Limb (tissue), 2 donors: ENCODE measurements around the gene DNAJC5.
A peak's percentile ranks its signal among the peaks of the same experiment; 100 is the strongest.

Experiments used
- DNase-seq, 2 donors: peaks; one replicate each; pipeline ENCODE4 v3.0.0-alpha.2; 2016; ENCODE audit errors: extremely low spot score in 2 of 2

Gene DNAJC5

DNA sequence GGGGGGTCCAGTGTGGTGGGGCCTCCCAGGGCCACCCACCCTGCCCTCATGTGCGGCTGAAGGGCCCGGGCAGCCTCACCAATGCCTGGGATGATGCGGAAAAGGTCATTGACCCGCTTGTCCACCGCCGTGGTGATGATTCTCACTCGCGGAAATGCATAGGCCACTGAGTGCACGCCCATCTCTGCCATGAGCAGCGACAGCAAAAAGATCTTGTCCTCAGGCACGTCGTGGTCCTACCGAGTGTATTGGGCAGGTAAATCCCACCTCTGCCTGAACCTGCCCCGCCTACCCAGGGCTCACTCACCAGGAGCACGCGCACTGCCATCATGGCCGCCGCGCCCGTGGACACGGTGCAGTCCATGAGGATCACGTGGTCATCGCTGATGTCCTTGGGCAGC lies 45.1 kb downstream of the DNAJC5 start:
- DNase-seq: no peak

DNA sequence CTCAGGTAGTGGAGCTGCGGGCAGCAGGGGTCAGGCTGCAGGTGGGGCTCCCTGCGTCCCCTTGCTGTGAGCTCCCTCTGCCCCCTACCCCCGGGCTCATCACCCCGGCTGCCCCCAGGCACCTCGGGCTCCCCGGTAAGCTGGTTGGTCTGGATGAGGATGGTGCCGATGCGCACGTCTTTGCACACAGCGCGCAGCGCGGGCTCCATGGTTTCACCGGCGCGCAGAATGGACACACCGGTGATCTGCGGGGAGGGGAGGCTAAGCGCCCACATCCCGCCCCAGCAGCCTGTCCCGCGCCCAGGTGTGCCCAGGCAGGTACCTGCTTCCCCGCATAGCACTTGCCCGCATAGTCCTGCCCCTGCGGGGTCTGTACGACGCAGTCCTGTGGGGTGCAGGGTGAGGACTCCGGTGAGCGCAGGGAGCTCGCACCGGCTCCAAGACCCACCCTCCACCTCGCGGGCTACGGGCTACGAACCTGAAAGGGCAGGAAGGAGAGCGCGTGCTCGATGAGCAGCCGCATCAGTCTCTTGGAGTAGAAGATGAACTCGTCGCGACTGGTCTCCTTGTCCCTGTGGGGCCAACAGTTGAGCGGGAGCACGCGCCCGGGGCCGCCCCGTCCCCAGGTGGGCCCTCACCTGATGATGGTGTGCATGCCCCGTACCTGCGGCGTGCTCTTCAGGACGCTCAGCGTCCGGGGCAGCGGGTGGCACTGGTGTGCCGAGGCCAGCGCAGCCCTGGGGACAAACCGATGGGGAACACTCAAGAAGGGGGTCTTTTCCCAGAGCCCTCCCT lies 45.7 kb downstream of the DNAJC5 start:
- DNase-seq: no peak

DNA sequence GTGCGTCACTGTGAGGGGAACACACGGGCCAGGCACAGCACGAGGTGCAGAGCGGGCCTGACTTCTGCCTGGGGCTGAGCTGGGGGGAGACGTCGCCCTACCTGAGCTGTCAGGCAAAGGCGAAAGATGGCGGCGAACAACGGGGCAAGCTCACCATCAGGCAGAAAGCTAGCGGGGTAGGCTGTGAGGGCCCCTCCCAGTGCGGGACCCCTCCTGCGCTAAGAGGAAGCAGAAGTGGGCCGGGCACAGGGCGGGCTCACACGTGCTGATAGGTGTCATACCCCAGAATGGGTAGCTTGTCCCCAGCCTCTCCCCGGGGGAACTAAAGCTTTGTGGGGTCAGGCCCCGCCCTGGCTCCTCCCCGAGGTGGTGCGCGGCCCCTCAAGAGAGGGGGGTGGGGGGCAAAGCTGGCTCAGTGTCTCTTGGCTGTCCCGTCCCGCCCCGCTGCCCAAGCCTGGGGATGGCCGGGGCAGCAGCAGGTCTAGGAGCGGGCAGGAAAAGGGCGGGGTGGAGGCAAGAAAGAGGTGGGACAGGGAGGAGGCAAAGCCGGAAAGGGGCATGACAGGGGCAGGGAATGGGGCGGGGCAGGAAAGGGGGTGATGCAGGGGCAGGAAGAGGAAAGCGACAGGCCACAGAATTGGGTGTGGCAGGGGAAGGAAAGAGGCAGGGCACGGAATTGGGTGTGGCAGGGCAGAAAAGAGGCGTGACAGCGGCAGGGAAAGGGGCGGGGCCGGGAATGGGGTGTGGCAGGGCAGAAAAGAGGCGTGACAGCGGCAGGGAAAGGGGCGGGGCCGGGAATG lies 46.6 kb downstream of the DNAJC5 start:
- peak in 1 of 2 donors; percentile 51 for DNase-seq

DNA sequence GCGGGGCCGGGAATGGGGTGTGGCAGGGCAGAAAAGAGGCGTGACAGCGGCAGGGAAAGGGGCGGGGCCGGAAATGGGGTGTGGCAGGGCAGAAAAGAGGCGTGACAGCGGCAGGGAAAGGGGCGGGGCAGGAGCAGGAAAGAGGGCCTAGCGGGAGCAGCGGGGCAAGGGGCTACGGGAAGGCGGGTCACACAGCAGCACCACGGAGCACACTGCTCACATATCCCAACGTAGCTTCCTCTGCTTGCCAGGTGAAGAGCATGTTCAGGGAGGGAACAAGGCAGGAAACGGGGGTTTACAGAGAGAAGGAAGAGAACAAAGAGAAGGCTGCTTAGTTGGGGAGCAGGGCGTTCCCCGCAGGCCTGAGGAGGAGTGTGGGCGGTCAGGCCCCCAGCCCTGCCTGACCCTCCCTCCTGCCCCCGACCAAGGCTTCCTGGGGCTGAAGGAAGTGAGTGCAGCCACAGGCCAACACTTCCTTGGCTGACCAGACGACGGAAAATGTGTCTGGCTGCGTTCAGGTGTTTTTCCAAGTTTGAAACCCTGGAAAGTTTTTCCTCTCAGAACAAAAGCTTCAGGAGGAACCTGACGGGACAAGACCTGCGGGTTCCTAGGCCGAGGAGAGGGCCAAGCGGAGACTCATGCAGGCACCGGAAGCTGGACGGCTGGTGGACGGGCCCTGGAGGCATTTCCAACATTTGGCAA lies 47.5 kb downstream of the DNAJC5 start:
- DNase-seq: peak; percentile 8 to 59

DNA sequence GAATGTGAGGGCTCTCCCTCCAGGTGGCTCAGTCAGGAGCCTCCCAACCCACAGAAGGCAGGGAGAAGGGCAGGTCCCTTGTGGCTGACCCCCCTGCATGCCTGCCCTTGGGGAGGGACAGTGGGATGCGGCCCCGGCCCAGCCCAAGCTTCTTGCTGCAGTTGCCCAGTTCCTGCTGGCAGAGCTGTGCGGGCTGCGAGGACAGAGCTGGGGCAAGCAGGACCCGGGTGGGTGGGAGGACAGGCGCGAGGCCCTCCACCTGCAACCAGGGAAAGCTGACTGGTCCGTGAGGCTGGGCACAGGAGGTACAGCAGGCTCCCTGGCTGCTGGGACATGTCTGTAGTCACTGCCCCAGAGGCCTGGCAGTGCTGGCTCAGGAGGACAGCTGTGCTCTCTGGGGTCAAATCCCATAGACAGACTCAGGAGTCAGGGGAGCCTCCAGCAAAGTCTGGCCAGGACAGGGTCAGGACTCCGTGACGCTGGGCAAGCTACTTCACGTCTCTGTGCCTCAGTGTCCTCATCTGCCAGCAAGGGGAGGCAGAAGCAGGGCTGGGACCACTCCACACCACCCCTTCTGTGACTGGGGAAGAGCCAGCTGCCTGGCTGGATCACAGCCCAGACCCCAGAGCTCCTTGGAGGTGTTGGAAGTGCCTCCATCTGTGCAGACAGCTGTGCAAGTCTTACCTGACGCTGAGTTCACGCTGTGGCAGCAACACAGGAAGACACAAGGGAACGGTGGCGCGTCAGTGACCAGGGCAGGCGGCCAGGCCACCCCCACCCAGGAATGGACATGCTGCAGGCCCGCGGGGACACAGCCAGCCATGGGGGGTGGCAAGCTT lies 48.3 kb downstream of the DNAJC5 start:
- DNase-seq: peak in 1 of 2 donors; percentile 32

DNA sequence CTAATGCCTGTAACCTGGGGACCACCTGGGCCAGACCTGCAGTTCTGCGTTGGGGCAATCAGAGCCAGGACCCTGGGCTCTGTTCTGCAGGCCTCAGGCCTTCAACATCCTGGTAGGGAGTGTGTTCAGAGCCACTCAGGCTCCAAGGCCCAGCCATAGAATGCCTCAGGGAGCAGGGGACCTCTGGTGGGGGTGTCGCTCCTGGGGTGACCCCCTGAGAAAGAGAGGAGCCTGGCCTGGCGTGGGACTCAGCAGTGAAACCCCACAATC lies 48.8 kb downstream of the DNAJC5 start:
- DNase-seq: no peak

DNA sequence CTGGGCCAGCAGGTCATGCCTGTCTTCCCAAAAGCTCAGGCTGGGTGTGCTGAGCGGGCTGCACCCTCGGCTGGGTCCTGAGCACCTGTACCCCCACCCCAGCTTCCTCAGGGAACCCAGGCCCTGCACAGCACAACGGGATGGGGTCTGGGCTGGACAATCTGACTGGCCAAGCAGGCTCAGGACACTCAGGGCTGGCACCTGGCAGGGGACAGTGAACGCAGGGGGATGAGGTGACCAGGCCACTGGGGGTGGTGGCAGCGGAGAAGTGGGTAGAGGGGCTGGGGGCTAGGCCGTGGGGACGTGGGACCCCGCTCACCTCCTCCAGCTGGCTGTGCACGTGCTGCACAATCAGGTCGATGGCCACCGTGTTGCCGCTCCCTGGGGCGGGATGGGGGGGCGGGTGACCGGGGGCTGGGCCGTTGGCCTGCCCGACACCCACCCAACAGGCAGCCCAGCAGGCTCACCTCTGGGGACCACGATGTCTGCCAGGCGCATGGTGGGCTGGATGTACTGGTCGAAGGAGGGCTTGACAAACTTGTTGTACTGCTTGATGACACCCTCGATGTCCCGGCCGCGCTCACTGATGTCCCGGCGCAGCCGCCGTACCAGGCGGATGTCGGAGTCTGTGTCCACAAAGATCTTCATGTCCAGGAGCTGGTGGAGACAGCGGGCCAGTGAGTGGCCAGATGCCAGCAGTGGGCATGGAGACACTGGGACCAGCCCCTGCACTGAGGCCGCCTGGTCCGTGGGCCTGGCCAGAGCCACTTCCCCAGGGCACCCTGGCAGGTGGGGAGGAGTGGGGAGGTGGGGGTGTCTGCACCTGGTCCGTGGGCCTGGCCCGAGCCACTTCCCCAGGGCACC lies 49.4 kb downstream of the DNAJC5 start:
- peak in 1 of 2 donors; percentile 33 for DNase-seq

DNA sequence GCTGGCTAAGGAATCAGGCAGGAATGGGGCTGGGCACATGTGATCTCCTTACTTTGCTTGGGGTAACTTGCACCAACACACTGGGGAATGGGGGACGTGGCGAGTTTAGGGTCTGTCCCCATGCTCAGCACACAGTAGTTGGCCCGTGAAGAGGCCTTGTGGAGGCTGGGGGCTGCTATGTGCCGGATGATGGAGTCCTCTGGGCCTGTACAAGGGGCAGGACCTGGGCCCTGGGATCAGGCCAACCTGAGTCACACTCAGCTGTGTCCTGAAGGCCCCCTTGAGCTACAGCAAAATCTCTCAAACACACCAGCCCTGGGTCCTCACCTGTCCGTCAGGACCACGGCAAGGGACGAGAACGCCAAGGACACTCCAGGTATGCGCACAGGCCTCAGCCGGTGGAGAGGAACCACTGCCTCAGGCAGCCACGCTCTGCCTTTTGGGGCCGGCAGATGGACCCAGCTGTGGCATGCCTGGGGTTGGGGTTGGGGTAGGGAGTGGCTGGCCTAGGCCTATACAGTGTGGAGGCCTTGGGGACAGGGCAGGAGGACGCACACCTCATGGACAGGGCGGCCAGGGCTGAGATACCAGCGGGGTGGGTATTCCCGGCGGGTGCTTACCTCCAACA lies 50.2 kb downstream of the DNAJC5 start:
- peak in 1 of 2 donors; percentile 23 for DNase-seq

DNA sequence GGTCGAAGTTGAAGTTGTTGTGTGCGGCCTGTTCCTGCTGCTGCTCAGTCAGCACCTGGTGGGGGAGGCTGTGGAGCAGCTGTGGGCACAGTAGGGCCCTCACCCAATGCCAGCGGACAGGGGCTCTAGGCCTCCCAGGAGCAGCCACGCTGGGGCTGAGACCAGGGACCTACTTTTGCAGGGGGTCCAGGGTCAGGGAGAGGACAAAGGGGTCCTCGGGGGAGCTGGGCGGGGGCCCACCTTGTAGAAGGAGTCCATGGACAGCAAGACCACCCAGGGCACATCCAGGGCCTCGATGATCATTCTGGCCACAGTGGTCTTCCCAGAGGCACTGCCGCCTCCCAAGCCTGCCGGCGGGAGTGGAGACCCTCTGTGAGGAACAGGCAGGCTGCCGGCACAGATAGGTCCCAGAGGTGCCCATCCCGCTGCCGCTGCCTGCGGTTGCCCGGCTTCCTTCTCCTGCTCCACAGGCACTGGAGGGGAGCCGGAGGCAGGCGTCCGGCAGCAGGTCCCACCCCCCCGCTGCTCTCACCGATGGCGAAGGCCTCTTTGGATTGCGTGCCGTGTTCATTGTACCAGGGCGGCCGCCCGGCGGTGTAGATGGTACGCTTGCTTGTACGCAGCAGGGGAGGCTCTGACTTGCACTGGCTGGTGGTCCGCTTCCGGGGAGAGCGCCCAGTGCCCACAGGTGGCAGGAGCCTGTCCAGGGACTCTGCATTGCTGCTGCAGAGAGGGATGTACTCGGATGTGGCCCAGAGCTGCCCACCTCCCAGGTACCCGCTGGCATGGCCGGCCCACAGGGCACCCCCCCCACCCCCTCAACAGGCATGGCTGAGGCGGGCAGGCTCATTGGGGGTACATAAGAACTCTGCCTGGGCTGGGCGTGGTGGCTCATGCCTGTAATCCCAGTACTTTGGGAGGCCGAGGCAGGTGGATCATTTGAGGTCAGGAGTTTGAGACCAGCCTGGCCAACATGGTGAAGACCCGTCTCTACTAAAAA lies 51.3 kb downstream of the DNAJC5 start:
- DNase-seq: peak in 1 of 2 donors; percentile 29

DNA sequence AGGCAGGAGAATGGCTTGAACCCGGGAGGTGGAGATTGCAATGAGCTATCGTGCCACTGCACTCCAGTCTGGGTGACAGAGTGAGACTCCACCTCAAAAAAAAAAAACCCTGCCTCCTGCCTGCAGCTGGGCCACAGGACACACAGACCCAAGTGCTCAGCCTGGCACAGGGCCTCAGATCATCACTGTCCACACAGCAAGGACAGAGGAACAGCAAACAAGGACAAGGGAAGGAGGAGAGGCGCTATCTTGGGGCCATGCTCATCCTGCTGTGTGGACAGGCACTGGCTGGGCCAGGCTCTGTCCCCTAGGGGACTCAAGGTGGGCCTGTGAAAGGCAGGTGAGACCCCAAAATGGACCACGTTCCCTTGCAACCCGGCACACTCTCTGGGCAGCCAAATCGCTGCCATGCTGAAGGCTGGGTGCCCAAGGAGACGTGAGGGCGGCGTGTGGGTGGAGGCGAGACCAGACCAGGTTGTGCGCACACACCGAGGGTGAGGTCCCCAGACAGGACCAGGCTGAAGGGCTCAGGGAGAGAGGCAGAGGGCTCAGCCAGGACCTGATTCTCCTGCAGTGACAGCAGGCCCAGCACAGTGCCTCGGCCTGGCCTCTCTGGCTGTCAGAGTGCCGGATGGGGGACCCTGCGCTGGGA lies 52.2 kb downstream of the DNAJC5 start:
- no peak for DNase-seq

DNA sequence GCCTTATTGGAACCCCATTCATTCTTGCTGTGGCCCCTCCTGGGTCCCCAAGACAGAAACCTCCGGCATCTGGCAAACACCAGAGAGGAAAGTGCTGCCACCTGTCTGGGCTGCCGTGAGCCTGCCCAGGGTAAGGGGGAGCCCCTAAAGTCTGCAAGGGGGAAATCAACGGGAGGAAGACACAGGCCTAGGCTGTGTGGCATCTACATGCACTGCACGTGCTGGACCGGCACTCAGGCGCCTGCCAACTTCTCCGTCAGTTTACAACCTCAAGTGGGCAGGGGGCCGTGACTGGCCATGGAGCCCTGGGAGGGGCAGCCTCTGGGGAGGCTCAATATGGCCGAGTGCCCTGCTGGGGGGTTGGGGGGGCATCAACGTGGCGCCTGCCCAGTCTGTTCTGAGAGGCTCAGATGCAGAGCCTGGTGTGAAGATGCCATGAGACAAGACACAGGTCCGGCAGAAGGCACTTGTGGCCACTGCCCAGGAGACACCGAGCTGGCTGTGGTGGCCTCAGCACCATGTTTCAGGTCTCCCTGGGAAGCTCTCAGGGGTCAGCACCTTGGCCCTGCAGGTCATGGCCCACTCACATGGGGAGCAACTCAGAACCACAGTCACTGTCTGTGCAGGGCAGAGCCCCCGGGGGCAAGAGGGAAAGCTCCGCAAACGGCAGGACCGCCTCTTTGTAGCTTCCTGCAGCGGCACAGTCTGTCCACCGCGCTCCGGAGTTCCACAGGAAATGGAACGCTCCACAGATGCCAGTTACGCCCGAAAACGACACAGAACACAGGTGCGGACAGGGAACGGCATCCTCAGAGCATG lies 52.9 kb downstream of the DNAJC5 start:
- DNase-seq: no peak

DNA sequence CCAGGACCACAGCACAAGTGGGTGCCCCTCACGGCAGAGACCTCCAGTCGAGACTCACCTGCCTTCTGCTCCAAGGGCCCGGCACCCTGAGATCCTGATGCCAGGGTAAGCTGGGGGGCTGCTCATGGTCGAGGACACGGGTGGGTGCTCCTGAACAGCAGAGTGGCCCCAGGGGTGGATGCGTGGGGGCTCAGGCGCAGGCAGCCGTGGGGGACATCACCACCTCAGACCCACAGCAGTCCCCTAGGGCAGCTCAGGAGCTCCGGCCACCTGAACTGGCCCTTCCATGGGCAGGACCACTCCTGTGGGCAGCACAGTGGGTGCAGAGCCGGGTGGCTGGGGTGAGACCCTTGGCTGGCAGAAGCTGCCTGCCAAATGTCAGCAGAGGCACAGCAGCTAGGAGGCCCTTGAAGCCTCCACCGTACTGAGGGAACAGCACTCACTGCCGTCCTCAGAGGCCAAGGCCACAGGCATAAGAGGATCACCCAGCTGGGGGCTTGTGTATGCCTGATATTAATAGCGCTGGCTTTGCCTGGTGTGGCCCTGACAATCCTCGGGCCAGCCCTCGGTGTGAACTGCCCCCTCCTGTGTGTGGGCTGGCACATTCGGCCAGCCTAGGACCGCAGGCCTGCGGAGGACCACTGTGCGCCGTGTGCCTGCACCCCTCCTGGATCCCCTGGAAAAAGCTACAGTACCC lies 55.9 kb downstream of the DNAJC5 start:
- DNase-seq: no peak

DNA sequence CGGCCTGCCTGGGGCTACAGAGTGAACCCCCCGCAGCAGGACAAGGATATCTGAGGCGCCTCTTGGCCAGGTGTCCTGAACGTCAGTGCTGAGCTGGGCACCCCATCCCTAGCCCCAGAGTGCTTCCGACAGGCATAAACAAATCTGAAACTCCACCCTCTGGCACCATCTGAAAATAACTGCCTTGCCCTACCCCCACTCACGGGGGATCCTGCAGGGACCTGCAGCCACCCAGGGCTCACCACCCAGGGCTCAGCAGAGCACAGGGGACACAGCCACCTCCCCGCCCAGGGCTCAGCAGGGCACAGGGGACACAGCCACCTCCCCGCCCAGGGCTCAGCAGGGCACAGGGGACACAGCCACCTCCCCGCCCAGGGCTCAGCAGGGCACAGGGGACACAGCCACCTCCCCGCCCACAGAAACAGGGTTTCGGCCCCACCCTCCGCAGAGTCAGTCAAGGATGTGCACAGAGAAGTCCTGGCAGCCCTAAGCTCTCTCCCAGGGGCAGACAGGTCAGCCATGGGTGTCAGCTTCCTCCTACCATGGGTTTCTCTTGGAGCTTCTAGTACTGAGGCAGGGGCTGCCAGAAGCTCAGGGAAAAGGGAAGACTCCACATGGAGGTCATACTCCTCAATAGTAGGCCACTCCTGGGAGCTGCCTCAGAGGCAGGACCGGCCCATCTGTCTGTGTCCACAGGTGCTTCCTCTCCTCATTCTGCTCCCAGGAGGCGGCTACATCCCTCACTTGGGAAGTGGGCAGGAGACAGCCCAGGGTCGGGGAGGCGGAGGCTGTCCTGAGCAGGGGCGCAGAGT lies 56.7 kb downstream of the DNAJC5 start:
- DNase-seq: no peak

DNA sequence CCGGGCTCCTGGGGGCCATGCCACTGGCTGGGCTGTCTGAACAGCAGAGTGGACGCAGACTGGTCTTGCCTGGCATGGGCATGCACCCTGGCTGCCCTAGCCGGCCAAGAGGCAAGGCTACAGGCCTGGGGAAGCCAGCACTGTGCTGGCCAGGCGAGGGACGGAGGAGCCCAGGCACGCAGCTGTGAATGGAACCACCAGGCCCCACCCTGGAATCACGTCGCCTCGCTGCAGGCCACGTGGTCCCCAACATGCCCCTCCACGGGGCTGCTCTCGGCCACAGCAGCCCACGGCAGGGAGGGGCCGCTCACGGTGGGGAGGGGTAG lies 57.2 kb downstream of the DNAJC5 start:
- no peak for DNase-seq

DNA sequence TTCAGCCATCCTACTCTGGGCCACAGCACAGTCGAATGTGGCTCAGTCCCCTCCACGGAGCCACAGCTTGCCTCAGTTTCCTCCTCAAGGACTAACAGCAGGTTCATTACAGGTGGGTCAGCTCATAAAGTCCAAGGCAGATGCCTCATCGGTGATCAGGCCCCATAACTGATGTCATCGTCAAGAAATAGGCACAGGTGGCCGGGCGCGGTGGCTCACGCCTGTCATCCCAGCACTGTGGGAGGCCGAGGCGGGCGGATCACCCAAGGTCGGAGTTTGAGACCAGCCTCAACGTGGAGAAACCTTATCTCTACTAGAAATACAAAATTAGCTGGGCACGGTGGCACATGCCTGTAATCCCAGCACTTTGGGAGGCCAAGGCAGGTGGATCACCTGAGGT lies 57.8 kb downstream of the DNAJC5 start:
- DNase-seq: no peak

DNA sequence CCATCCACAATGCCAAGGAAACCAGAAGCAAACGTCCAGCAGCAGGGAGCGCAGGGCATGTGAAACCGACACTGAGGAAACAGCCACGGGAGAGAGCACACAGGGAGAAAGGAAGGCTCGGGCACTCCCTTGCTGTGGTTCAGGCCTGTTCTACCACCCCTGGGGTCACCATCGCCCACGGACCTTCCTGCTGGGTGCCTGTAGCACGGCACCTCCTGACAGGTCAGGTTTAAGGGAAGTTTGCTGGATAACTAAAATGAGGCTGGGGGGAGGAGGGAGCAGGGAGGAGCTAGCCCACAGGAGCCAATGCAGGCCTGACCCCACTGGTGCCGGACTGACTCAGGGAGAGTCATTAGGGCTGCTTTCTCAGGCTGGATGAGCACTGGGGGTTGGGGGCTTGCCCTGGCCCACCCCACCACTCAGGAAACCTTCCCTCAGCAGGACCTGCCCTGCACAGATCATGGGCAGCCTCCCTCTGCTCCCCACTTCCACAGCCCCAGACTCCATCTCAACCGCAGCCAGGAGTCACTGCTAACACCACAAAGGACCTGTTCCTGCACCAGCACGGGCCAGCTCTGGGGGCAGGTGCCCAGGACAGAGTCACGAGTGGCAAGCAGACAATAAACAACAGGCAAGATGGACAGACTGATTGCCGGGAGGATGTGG lies 59.0 kb downstream of the DNAJC5 start:
- no peak for DNase-seq
